OCI-LY7 (cell line): ENCODE results near the gene AMOTL2. TPM values are rescaled to one million over a fixed set of nuclear protein-coding genes. Genes with fewer than 3 reads are reported as not detected.

Experiments
- BruUV-seq: library from RNA; stranded (reverse); fragments of 400-500 nt; replicated peaks from 2 replicates; lab custom pipeline; 2021; lab: Mats Ljungman, UMichigan
- CTCF ChIA-PET: fragments of 300-600 bp; sonication (Branson Sonifier 250); formaldehyde crosslinking; loops from one replicate; lab custom pipeline; 2022; ENCODE audit warnings: antibody characterized with exemption; ENCODE audit not compliant: unreplicated experiment; lab: Charles Lee
- POLR2A ChIA-PET: fragments of 300-600 bp; sonication (Branson Sonifier 250); formaldehyde crosslinking; loops from one replicate; lab custom pipeline; 2022; ENCODE audit warnings: antibody characterized with exemption; lab: Charles Lee
- DNase-seq: peaks from one replicate; pipeline ENCODE4 v3.0.0-alpha.2; 2015; ENCODE audit warnings: low spot score
- H2AFZ ChIP-seq: fragments of 200-600 bp; sonication (generic), shearing (Covaris generic); 2 replicates; pipeline ENCODE4 v1.6.1; 2014; ENCODE audit warnings: mild to moderate bottlenecking, antibody characterized with exemption, low read length, moderate library complexity
- H3K27ac ChIP-seq: fragments of 200-600 bp; sonication (generic); 2 replicates; pipeline ENCODE4 v1.5.1; 2014; ENCODE audit warnings: mixed run types, low read depth, mild to moderate bottlenecking, moderate library complexity, low read length, inconsistent platforms; ENCODE audit not compliant: poor library complexity, severe bottlenecking
- H3K36me3 ChIP-seq: fragments of 200-600 bp; sonication (generic); 2 replicates; pipeline ENCODE4 v1.6.1; 2014; ENCODE audit warnings: mild to moderate bottlenecking, antibody characterized with exemption, low read length, moderate library complexity, mixed read lengths; ENCODE audit not compliant: insufficient read depth
- H3K4me1 ChIP-seq: fragments of 200-600 bp; sonication (generic); 2 replicates; pipeline ENCODE4 v1.5.1; 2014; ENCODE audit warnings: mild to moderate bottlenecking, low read length; ENCODE audit not compliant: insufficient read depth, poor library complexity, severe bottlenecking
- H3K4me2 ChIP-seq: fragments of 200-600 bp; sonication (generic); 2 replicates; pipeline ENCODE4 v1.6.1; 2014; ENCODE audit warnings: mild to moderate bottlenecking, low read length
- H3K4me3 ChIP-seq: fragments of 200-600 bp; sonication (generic); 2 replicates; pipeline ENCODE4 v1.5.1; 2014; ENCODE audit warnings: mild to moderate bottlenecking, low read depth, low read length; ENCODE audit not compliant: poor library complexity, severe bottlenecking
- H3K79me2 ChIP-seq: fragments of 200-600 bp; sonication (generic); 2 replicates; pipeline ENCODE4 v1.6.1; 2016; ENCODE audit warnings: low read depth, mild to moderate bottlenecking, low read length, moderate library complexity, mixed read lengths; ENCODE audit not compliant: insufficient read depth
- H3K9me2 ChIP-seq: fragments of 200-600 bp; sonication (generic); 2 replicates; pipeline ENCODE4 v1.6.1; 2016; ENCODE audit warnings: mild to moderate bottlenecking, low read length, mixed read lengths; ENCODE audit not compliant: insufficient read depth
- H3K9me3 ChIP-seq: fragments of 200-600 bp; sonication (generic); 2 replicates; pipeline ENCODE4 v1.6.1; 2014; ENCODE audit warnings: mild to moderate bottlenecking, mixed run types, low read length, mixed read lengths
- H4K20me1 ChIP-seq: fragments of 200-600 bp; sonication (generic); 2 replicates; pipeline ENCODE4 v1.6.1; 2014; ENCODE audit warnings: mild to moderate bottlenecking, antibody characterized with exemption, low read length, moderate library complexity, mixed read lengths; ENCODE audit not compliant: insufficient read depth
- CTCF ChIP-seq: fragments of 200-600 bp; sonication (generic); conservative IDR thresholded peaks from 2 replicates; pipeline ENCODE4 v1.5.1; 2014; ENCODE audit warnings: mild to moderate bottlenecking, antibody characterized with exemption, low read length, moderate library complexity, mixed read lengths
- EZH2phosphoT487 ChIP-seq: fragments of 200-600 bp; sonication (generic); IDR thresholded peaks from 2 replicates; pipeline ENCODE4 v1.6.1; 2018; ENCODE audit warnings: low read depth, borderline replicate concordance, mild to moderate bottlenecking, mixed run types, antibody characterized with exemption, low read length, moderate library complexity, mixed read lengths
- intact Hi-C: fragments of 100-400 bp; cut with micrococcal nuclease; formaldehyde crosslinking; loops from one replicate; pipeline ENCODE4 v1.10.0; 2022; ENCODE audit not compliant: unreplicated experiment
- total RNA-seq, 2 experiments: library from RNA; depleted of rRNA in 1 of 2; stranded (reverse); fragments of >200 nt in 1 of 2; shearing (Covaris generic) in 1 of 2; gene quantifications; 2 replicates each; pipeline ENCODE4 v1.2.3, GENCODE V29; 2014 to 2022

AMOTL2 gene
- total RNA-seq, 2 experiments from 2014 or later: not detected

- Histone ChIP-seq H3K4me3 (no peak overlapping the region), H3K36me3 (no peaks in the 10 kb centered on the region), H3K4me1 (no peaks in the 10 kb centered on the region), H3K9me3 (no peaks in the 10 kb centered on the region), H4K20me1 (no peaks in the 10 kb centered on the region), H3K27ac (no peak overlapping the region), H3K4me2 (no peak overlapping the region), H3K79me2 (no peaks in the 10 kb centered on the region), H3K9me2 (no peaks in the 10 kb centered on the region), H2AFZ (no peak overlapping the region)
- POLR2A ChIA-PET: no interaction called here
- TF ChIP-seq CTCF: no peak
- TF ChIP-seq EZH2phosphoT487: no peak
- BruUV-seq: no TSS peak
- CTCF ChIA-PET: no interaction called here
- intact Hi-C loops: no loop called here
- DNase-seq: no peak
Observed at GRCh38 chr3:134312072-134312872, 62.0 kb downstream of the AMOTL2 start.

- BruUV-seq: no TSS peak
- H3K36me3 ChIP-seq: no peaks in the 10 kb centered on the region
- no peak overlapping the region for H3K4me3 ChIP-seq
- DNase-seq: no peak
- H2AFZ ChIP-seq: no peak overlapping the region
- H3K27ac ChIP-seq: no peak overlapping the region
- no peaks in the 10 kb centered on the region for H3K9me2 ChIP-seq
- ChIA-PET POLR2A (no interaction called here), CTCF (no interaction called here)
- H3K79me2 ChIP-seq: no peaks in the 10 kb centered on the region
- H3K4me1 ChIP-seq: no peaks in the 10 kb centered on the region
- TF ChIP-seq EZH2phosphoT487: no peak
- no peak for TF ChIP-seq CTCF
- H3K9me3 ChIP-seq: no peaks in the 10 kb centered on the region
- H3K4me2 ChIP-seq: no peak overlapping the region
- no peaks in the 10 kb centered on the region for H4K20me1 ChIP-seq
- intact Hi-C loops: no loop called here
Observed at GRCh38 chr3:134311693-134312071, 62.6 kb downstream of the AMOTL2 start.

- BruUV-seq: no TSS peak
- Histone ChIP-seq H3K9me2 (no peaks in the 10 kb centered on the region), H3K9me3 (no peaks in the 10 kb centered on the region), H3K4me3 (no peak overlapping the region), H3K4me2 (no peak overlapping the region), H3K27ac (no peak overlapping the region), H2AFZ (no peak overlapping the region), H3K79me2 (no peaks in the 10 kb centered on the region), H3K4me1 (no peaks in the 10 kb centered on the region), H3K36me3 (no peaks in the 10 kb centered on the region), H4K20me1 (no peaks in the 10 kb centered on the region)
- DNase-seq: no peak
- TF ChIP-seq CTCF (no peak), EZH2phosphoT487 (no peak)
- ChIA-PET CTCF (no interaction called here), POLR2A (no interaction called here)
- intact Hi-C loops: no loop called here
Observed at GRCh38 chr3:134311265-134311664, 63.0 kb downstream of the AMOTL2 start.
